Measurements from ENCODE around the gene TLCD4.
A peak's percentile ranks its signal among the peaks of the same experiment; 100 is the strongest.

TLCD4 gene

GRCh38 chr1:95072532-95073419 lies 44.4 kb upstream of the TLCD4 start, which contains the start of gene ALG14:
TSS of gene ALG14 (minus strand) at chr1:95072951. CDS start at chr1:95072898, 53 bp downstream.
- H3K4me3 ChIP-seq (ENCODE audit: low read depth, low read length) = peak within 1 kb of the TSS; percentile 96
- no peak for TF ChIP-seq CTCF (conservative IDR thresholded peaks at IDR 0.05; ENCODE audit: low read depth, low read length)
- peak; percentile 97 for DNase-seq (ENCODE audit: low read depth)

- peak overlapping the region; percentile 96 for H3K4me3 ChIP-seq (ENCODE audit: low read depth, low read length)
- no peak for TF ChIP-seq CTCF (conservative IDR thresholded peaks at IDR 0.05; ENCODE audit: low read depth, low read length)
- DNase-seq (ENCODE audit: low read depth) = no peak
These were observed 43.7 kb upstream of the TLCD4 start for GRCh38 chr1:95073446-95073845.

- no peak overlapping the region for H3K4me3 ChIP-seq (ENCODE audit: low read depth, low read length)
- DNase-seq (ENCODE audit: low read depth) = no peak
- TF ChIP-seq CTCF (conservative IDR thresholded peaks at IDR 0.05; ENCODE audit: low read depth, low read length) = no peak
These were observed 41.1 kb upstream of the TLCD4 start for GRCh38 chr1:95076034-95076433.

- DNase-seq (ENCODE audit: low read depth) = no peak
- no peak overlapping the region for H3K4me3 ChIP-seq (ENCODE audit: low read depth, low read length)
- no peak for TF ChIP-seq CTCF (conservative IDR thresholded peaks at IDR 0.05; ENCODE audit: low read depth, low read length)
These were observed 36.7 kb upstream of the TLCD4 start for GRCh38 chr1:95080446-95080845.

GRCh38 chr1:95080879-95081278 lies 36.3 kb upstream of the TLCD4 start:
- no peak for DNase-seq (ENCODE audit: low read depth)

GRCh38 chr1:95084317-95085176 lies 32.6 kb upstream of the TLCD4 start:
- DNase-seq (ENCODE audit: low read depth) = peak; percentile 60
- peak; percentile 82 for TF ChIP-seq CTCF (conservative IDR thresholded peaks at IDR 0.05; ENCODE audit: low read depth, low read length)
- no peak overlapping the region for H3K4me3 ChIP-seq (ENCODE audit: low read depth, low read length)

More at GRCh38 chr1:95080879-95081278, 36.3 kb upstream of the TLCD4 start:
- TF ChIP-seq CTCF (conservative IDR thresholded peaks at IDR 0.05; ENCODE audit: low read depth, low read length) = no peak
- H3K4me3 ChIP-seq (ENCODE audit: low read depth, low read length) = no peak overlapping the region
